GM12874 (cell line): ENCODE results near the gene KIAA0513.

Experiments used
- TF ChIP-seq, protein P1 (sequence below): IDR thresholded peaks from 2 replicates; pipeline ENCODE4 v1.5.1; 2011; ENCODE audit warnings: low read depth, mild to moderate bottlenecking, control low read depth, low read length, moderate library complexity; ENCODE audit not compliant: insufficient read depth

KIAA0513 gene

DNA sequence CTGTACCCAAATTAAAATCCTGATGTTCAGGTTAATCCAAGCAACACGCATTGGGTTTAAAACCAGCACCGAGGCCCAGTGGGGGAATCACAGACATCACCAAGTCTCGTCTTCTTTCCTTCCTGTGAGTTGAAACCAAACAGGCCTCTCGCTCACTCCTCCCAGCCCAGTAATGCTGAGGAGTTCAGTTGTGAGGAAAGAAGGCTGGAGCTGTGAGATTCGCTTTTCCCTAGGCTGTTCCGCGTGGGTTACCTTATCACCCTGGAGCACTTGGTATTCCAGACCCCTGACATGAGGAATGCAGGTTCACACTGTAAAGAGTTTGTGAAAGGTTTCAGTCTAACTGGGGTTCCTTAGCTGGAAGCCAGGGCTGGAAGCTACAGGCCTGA lies 63.9 kb downstream of the KIAA0513 start:
- TF ChIP-seq, protein P1, sequence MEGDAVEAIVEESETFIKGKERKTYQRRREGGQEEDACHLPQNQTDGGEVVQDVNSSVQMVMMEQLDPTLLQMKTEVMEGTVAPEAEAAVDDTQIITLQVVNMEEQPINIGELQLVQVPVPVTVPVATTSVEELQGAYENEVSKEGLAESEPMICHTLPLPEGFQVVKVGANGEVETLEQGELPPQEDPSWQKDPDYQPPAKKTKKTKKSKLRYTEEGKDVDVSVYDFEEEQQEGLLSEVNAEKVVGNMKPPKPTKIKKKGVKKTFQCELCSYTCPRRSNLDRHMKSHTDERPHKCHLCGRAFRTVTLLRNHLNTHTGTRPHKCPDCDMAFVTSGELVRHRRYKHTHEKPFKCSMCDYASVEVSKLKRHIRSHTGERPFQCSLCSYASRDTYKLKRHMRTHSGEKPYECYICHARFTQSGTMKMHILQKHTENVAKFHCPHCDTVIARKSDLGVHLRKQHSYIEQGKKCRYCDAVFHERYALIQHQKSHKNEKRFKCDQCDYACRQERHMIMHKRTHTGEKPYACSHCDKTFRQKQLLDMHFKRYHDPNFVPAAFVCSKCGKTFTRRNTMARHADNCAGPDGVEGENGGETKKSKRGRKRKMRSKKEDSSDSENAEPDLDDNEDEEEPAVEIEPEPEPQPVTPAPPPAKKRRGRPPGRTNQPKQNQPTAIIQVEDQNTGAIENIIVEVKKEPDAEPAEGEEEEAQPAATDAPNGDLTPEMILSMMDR = no peak

DNA sequence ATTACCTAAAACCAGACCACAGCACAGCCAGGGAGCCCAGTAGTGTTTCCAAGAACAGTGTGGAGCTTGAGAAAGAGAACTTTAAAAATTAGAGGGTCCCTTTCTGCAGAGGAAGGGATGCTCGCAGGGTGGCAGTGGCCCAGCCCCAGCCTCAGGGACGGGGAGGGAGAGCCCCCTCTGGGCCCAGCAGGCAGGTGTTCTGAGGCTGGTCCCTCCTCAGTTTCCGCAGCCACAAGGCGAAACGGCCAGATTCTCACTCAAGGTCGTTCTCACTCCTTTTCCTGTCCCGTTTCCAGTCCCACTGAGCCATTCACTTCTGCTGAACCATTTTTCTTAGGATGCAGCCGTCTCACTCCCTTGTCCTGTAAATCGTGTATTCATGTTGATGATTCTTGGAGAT lies 64.7 kb downstream of the KIAA0513 start:
- TF ChIP-seq, protein P1 = no peak

DNA sequence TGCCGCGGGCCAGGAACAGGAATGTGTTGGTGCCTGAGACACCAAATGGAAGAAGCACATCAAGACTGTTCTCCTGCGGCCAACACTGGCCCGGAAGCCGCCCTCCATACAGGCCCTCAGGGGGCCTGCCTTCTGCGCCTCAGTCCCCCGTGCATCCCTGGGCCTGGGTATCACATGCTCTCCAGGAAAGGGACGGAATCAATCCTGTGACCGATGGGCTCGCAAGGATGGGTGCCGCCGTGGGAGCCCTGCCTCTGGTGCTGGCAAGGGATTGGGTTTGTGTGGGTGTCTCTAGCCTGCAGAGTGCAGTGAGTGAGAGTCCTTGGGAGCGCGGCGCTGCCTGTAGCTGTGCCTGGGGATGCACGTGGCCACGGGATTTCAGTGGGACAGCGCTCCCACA lies 65.3 kb downstream of the KIAA0513 start:
- TF ChIP-seq, protein P1 = no peak

DNA sequence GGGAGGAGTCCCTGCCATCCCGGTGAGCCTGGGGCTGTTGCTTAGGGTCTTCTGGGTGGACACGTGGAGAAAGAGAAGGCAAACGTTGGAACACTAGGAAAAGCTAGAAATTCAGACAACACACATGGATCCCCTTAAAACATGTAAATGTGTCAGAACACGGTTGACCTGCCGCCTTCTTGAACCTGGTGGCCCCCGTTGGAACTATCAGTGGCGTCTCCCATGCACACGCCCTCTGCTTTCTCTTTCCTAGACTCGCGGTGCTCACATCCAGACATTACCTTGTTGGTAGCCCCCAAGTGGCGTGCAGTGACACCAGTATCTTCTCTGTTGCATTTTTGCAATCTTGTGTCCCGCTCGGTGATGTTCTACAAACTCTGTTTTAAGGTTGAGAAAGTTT lies 66.1 kb downstream of the KIAA0513 start:
- TF ChIP-seq, protein P1 = no peak

DNA sequence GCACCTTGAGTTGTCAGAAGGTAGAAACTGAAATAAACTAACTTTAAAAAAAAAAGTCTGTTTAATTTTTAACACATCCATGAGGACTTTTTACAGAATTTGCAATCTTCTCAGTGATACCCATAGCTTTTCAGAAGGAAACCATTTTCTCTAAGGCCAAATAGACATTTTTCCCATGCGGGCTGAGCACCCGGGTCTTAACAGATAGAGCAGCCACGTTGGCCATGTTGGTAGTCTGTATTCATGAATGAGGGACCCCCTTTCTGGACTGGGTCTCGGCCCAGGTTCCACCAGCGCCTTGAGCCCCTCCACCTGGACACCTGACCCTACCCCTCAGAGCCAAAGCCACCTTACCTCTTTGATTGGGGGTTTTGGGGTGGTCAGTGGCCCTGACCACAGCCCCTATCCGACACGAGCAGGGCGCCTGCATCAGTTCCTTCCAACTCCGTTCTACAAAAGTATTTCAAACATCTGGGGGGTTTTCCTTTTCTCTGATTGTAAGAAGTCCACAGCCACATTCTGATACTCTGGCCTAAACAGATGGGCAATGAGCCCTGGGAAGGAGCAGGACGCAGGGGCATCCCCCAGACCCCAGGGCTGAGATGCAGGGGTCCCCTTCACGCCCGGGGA lies 66.7 kb downstream of the KIAA0513 start:
- TF ChIP-seq, protein P1 = no peak

DNA sequence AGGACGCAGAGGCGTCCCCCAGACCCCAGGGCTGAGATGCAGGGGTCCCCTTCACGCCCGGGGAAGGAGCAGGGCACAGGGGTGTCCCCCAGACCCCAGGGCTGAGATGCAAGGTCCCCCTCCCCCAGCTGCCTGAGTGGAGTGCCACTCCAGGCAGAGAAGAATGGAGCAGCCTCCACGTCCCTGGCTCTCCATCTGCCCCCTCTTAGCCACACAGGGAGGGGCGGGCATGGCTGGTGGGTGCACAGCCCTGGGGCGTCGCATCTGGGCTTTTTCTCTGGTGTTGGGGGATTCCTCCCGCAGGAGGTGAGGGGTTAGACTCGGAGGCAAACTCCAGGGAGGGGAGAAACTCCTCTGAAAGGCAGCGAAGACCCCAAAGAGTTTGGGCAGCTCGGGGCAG lies 67.2 kb downstream of the KIAA0513 start:
- TF ChIP-seq, protein P1 = no peak

DNA sequence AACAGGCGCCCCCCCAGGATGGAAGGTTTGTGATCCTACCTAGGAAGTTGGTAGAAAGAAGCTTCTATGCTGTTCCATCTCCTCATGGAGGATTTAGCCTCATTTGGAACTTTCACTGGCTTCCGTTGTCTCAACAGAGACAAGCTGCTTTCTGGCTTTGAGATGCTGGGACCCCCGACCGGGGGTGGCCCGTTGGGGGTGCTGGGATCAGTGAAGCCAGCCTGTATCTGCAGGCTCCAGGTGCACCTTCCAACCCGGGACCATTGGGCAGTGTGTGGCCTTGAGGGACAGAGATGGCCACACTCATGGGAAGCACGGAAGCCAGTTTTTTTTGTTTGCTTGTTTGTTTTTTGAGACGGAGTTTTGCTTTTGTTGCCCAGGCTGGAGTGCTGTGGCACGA lies 69.3 kb downstream of the KIAA0513 start:
- TF ChIP-seq, protein P1 = no peak
